Umbilical cord (tissue), 2 donors: ENCODE data around the gene MTHFR. TPM values are rescaled to one million over a fixed set of nuclear protein-coding genes. Genes with fewer than 3 reads are reported as not detected.
"Not testable (repeated sequence)": the region's sequence is repeated elsewhere in the genome, so short reads cannot be mapped to it uniquely, and the experiment has no call there.

ENCODE experiments used
- DNase-seq: peaks from one replicate; pipeline ENCODE4 v3.0.0-alpha.2; 2015; ENCODE audit warnings: low spot score
- total RNA-seq: library from RNA; depleted of rRNA; stranded (reverse); fragments of >200 nt; gene quantifications from one replicate; pipeline ENCODE4 v1.2.3, GENCODE V29; 2014; ENCODE audit warnings: low replicate concordance; ENCODE audit not compliant: insufficient read depth

MTHFR gene
- total RNA-seq, 1 donor from 2014 or later: 17.1 TPM

DNA sequence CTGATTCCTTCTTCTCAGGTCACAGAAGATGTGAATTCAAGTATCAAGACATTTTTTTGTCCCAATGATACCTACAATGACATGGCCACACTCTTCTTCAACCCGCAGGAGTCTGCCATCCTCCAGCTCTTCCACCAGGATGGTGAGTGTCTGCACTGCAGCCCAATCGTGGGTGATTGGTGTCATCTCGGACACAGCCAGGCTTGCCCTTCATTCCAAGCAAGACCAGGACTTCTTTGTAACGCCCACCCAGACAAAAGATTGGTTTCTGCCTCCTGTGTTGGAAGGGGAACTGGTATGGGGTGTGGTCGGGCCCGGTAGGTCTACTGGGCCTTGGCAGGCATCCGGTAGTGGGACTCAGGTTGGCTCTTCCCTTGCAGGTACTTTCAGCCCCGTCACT lies 27.7 kb upstream of the MTHFR start:
- DNase-seq: no peak

DNA sequence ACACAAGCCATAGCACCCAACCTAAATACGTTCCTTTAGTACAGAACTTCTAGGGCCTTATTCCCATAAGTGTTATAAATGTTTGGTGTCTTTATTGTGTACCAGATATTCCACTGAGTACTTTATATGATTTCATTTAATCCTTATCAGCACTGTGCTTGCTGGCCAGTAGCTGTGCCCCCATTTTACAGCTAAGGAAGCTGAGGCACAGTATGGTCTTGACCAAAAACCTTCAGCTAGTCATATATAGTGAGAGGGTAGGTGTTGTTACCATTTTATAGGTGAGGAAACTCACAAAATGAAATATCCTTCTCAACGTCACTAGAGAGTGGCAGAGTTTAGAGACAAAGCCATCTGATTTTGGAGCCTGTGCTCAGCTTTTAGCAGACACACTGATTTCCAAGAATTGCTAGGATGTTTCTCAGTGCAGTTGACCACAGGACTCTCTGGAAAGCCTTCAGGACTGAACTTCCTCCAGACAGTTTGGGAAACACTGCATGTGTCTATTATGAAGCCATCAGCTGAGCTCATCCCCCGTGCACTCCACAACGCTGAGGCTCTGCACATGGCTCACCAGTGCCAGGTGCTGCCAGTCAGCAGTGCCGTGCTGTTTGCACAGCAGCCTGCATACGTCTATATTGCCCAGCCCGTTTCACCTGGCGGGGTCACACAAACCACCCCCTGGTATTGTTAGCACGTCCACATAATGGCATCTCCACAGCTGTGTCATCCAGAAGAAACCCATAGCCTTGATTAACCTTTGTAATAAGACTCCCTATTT lies 26.4 kb upstream of the MTHFR start:
- no peak for DNase-seq

DNA sequence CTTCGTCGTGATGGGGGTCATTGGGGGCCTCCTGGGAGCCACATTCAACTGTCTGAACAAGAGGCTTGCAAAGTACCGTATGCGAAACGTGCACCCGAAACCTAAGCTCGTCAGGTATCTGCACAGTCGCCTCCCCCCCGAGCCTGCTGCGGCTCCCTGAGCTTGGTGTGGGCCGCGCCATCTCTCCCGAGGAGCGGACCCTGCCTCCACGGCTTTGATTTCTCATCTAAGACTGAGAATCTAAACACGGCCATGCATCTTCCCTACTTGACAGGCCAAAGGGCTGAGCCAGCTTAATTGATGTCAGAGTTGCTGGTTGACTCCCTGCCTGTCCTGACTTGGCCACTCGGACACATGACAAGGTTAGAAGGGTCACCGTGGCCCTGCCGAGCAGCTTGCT lies 22.7 kb upstream of the MTHFR start:
- DNase-seq: no peak

DNA sequence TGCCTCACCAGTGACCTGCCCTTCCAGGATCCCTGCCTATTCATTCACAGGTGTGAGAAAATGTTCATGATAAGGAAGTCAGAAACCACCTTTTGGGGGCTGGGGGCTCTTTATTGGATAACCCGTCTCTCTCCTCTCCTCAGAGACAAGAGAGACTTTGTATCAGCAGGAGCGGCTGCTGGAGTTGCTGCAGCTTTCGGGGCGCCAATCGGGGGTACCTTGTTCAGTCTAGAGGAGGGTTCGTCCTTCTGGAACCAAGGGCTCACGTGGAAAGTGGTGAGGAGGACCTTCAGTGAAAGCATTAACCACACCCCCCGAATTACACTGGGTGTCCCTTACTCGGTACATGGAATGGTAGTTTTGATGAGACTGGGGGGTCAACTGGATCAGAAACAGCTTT lies 21.2 kb upstream of the MTHFR start:
- no peak for DNase-seq

DNA sequence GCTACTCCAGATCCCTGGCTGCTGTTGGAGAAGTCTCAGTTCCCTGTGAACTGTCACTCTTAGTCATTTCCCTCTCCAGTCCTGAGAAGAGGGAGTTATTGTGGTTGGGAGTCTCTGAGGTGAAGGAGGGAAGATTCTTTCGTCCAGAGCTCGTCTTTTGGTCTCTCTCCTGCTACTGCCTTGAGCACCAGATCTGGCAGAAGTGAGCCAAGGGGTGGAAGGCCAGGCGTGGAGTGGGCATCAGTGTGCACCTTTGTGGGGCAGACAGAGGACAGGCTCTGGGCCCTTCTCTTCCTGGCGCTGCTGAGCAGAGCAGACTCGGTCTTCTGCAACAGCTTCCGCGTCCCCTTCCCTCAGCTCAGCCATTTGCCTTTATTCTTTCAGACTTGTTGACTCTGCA lies 19.4 kb upstream of the MTHFR start:
- no peak for DNase-seq

DNA sequence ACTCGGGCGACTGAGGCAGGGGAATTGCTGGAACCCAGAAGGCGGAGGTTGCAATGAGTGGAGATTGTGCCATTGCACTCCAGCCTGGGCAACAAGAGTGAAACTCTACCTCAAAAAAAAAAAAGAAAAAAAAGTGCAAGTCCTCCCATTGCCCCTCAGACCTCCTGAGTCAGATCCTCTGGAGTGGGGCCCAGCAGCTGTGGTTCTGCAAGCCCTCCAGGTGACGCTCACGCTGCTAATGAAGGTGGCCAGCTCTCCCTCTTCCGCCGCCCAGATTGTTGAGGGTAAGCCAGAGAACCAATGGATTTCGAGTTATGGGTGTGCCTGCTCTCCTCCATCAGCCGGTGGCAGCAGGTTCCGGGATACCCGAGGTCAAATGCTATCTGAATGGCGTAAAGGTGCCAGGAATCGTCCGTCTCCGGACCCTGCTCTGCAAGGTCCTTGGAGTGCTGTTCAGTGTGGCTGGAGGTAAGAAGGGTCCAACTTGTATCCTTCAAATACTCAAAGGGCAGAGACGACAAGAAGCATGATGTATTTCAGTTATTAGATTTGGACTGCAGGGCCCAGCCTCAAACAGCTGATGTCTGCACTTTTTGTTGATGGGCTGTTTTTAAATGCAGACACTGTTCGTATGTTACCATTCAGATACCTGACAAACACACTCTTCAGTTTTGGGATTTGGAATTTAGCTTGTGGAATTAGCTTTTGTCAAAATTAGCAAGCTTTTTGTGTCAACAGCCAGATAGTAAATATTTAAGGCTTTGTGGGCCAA lies 17.8 kb upstream of the MTHFR start:
- no peak for DNase-seq

DNA sequence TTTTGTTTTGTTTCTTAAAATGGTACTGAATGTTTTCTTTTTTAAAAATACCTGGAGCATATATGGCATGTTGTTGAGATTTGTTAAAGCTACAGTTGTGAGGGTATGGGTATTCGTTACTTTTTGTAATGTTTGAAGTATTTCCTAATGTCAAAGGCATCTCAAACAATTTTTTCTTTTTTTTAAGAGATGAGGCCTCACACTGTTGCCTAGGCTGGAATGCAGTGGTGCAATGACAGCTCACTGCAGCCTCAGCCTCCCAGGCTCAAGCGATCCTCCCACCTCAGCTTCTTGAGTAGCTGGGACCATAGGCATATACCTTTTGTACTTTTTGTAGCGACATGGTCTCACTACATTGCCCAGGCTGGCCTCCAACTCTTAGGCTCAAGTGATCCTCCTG lies 16.3 kb upstream of the MTHFR start:
- DNase-seq: no peak

DNA sequence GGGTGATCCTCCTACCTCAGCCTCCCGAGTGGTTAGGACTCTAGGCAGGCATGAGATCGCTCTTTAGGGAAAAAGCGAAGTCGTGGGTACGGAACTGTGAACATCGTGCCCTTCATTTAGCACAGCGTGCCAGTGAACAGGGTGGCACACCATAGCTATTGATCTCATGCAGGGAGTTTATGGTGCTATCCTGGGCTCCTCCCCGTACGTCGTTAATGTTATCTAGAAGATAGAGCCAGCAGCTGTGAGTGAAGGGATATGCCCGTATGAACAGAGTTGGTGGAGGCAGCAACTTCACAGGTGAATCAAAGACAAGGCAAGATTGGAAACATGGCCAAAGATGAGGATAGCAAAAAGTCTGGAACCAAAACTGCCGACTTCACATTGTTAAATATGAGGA lies 11.4 kb upstream of the MTHFR start:
- no peak for DNase-seq

DNA sequence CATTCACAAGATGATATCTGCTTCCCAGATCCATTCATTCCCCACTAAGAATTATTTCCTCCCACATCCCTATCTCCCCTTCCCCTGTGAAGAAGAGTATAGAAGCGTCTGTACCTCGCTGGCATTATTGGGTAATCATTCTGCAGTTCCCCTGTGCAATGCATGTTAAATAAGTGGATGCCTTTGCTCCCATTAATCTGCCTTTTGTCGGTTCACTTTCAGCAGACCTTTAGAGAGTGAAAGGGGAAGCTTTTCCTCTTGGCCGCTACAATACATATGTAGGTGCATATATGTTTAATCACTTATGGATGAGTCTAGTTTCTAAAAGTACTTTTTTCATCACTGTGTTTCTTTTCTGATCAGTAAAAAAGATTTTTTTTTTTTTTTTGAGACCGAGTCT lies 7.3 kb upstream of the MTHFR start:
- no peak for DNase-seq

DNA sequence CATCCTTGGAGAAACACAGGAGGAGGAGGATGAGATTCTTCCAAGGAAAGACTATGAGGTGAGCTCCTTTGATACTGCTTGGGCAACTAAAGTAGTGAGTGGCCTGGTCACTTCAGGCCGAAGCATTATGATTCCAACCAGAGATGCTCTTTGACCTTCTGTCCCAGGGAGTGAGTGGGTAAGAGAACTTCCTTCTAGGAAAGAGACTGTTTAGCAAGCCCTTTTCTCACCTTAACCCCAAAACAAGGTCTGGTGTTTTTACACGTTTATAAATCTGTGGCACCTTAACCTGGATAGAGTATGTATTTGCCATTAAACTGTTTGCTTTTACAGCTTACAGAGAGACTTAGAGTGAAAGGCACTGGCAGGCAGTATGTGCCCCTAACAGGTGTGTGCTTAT lies 1.4 kb upstream of the MTHFR start:
- no peak for DNase-seq

DNA sequence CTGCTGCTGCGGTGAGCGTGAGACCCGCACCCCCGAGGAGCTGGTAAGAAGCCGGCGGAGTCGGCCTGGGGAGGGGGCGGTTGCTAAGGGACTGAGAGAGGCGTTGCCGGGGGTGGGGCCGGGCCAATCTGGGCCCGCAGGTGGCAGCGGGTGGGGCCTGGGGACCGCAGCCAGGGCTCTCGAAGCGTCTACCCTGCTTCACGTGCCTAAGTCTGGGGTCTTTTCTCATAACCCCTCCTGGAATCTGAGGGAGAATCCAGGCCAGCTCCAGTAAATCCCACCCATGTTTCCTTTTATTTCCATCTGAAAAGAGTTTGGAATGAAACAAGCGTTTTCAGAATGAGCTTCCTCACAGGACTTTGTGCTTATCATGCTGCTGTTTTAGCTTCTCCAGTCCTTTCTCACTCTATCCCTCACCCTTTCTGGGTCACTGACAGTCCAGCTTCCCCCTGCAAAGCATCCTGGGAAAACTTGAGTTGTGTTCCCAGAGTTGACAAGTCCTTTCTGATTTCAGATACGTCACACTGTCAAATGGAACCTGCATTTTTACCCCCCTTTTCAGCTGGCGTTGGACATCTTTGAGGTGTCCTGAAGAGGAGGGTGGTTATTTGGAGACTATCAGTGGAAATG lies 658 bp upstream of the MTHFR start:
- peak; percentile 54 for DNase-seq

DNA sequence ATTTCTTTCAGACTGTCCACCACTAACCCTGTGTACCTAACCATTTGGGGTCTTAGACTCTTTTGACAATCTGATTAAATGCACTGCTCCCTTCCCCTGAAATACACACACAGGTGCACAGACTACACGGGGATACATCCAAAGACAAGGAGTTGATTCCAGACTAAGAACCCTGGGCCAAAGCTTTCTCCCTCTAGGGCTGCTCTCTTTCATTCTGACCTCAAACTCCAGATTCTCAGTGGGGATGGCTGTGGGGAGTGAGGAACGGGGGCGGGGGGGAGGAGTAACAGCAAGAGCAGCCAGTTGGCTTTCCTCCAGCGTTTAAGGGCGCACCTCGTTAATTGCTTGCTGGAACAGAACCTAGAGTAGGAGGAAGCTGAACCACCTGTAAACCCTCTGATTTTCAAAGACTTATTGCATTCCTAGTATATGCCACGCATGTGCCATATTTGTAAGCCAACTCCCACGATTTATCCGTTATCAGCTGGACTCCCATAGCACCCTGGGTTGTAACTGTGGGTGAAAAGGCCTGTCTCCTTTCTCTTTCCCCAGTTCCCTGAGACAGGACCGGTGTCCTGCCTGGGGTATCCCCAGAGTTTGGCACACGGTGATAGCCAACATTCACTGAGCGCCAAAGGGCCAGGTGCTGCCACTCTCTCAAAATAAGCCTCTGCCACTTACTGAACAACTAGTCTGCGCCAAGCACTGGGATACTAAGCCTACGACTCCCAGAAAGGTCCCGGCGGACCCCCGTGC lies 920 bp downstream of the MTHFR start:
- peak; percentile 72 for DNase-seq

DNA sequence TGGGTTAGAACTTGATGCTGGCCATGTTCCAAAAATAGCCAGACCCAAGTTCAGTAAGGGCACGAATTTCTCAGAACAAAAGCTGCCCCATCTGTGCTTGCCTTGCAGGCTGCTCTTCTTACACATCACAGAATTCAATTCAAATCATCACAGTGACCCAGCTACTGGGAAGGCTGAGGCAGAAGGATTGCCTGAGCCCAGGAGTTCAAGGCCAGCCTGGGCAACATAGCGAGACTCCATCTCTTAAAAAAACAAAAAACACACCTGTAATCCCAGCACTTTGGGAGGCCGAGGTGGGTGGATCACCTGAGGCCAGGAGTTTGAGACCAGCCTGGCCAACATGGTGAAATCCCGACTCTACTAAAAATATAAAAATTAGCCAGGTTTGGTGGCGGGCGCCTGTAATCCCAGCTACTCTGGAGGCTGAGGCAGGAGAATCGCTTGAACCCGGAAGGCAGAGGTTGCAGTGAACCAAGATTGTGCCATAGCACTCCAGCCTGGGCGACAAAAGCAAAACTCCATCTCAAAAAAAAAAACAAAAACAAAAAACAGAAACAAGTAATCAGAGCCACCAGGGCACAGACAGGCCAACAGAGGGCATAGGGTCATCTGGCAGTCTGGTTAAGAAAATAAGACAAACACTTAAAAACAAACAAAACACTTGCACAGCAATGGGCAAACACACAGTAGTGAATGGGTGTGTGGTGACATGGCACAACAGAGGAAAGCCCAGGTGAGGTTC lies 1.7 kb downstream of the MTHFR start:
- not testable (repeated sequence) for DNase-seq

DNA sequence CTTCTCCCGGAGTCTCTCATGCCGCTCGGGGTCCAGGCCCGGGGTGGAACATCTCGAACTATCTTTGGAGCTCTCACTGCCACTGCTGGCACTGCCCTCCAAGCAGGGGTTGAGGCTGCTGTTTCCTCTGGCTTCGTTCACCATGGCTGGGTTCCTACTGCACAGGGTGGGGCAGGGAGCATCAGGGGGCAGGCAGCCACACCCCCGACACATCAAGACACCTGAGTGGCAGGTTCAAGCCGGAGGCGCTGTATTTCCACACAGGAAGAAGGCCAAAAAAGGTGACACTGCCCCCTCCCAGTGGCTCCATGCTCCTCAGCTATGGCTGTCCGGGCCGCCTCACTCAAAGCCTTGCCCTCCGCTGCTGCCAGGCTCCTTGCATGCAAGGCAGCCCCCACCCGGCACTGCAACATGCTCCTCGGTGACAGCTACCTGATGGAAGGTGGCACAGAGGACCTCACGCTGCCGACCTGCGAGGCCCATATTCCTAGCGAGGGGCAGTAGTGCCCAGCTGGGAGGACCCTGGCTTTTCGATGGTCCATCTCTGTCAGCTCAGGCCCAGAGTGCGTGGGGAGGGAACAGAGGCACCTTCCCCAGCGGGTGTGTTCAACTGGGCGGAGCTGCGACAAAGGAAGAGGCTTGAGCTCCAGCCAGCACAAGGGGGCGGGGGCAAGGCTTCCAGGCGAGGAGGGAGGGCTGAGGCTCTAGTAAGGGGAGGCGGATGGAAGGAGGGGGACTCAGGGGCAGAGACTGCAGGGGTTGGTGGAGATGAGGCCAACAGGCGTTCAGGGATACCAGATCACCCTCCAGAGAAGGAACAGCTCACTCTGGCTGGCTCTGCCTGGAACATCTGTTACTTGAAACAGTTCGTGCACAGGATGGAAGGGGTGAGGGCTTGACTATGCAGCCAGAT lies 2.5 kb downstream of the MTHFR start:
- peak; percentile 99 for DNase-seq

DNA sequence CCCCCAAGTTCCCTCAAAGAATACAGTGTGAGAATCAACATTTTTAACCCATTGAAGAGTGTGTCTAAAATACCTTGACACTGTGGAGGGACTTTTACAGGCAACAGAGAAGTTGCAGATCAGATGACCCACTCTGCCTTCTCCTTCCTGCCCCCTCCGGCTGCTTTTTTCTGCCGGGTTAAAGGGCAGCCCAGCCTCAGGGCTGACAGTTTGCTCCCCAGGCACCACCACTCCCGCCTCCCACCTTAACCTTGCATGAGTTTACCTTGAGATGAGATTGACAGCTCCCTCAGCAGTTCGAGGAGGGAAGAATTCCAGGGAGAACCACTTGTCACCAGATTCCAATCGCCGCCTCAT lies 3.2 kb downstream of the MTHFR start:
- DNase-seq: peak; percentile 59

DNA sequence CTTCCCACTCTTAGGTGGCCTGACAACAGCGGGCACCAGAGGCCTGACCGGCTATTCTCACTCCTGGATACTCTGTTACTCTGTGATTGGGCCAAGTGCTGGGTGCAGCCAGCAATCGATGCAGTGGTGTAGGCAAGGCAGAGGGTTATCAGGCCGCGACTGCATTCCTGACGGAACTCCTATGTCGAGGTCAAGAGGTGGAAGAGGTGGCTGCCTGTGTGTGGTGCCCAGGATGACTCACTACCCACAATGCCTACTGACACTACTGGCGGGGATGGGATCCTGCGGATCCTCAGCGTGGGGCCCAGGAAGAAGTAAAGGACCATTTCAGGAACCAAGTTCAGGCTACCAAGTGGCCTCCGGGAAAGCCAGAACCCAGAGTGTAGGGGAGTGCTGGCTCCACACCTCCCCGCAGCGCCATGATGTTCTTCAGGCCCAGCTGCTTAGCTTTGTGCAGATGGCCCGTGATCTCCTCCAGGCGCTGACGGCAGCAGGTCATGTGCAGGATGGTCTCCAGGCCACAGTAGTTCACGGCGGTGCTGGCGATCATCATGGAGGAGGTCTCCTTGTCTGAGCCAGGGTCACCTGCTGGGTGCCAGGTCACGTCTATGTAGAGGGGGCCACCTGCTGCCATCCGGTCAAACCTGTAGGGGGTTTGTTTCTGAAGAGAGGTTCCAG lies 4.9 kb downstream of the MTHFR start:
- no peak for DNase-seq

DNA sequence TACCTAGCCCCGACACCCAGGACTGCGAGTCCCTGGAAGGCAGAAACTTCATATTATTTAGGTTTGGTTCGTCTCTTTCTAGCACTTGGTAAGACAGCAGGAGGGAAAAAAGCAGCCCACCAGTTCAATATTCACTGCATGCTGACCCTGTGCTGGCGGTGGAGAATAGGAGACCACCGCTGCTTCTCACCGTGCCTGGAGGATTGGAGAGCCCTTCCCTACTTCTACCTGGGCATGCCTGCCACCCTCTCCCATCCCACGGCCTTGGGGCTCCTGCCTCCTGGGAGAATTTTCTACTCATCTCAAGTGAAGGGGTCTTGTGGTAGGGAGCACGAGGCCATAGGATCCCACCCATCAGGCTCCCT lies 5.4 kb downstream of the MTHFR start:
- DNase-seq: no peak

DNA sequence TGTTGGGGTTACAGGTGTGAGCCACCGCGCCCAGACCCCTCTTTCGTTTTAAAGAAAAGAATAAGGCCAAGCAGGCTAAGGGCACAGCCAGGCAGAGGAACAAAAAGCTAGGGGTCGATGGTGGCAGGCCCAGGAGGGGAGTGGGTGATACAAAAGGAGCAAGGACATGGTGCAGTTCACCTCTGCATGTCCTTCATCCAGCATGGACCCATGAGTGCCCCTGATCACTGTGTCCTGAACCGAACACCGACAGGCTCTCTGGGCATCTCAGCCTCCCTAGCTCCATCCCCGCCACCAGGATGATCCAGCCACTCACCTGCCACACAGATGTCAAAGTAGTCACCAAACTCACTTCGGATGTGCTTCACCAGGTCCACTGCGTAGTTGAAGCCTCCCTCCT lies 5.9 kb downstream of the MTHFR start:
- DNase-seq: no peak

DNA sequence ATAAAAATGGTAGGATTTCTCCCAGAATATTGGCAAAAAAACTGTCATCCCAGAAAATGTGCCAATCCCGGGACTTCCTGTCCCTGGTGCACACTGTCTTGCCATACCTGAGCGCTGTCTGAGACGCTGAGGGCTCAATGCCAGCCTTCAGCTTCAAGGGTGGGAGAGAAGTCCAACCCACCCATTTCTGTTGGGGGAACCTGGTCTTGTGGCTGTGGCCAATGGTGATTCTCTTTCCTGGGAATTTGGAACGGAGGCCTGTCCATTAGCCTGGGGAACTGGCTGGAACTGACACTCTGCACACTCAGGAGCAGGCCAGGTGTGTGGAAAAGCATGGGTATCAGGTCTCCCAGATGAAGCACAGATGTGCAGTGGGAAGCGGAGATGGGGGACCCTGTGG lies 6.7 kb downstream of the MTHFR start:
- DNase-seq: no peak
